ENCODE measurements around the gene UNC5B.

DNA sequence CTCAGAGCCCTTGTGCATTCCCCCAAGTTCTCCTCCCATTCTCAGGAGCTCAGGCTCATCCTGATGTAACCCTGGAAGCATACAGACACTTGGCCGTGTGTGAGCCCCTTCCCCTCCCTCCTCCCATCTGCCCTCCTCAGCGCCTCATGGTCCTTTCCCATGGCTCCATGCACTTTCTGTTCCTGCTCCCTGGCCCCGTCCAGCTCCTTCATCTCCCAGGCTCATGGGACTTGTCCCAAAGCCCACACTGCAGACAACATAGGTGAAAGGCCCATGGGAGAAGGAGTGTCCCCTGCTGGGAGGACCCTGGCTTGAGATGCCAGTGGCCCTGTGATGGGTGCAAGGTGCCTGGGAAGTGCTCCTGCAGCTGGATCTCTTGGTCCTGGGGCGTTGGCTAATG is 82.5 kb downstream of the UNC5B start:
- TF ChIP-seq, protein P1, sequence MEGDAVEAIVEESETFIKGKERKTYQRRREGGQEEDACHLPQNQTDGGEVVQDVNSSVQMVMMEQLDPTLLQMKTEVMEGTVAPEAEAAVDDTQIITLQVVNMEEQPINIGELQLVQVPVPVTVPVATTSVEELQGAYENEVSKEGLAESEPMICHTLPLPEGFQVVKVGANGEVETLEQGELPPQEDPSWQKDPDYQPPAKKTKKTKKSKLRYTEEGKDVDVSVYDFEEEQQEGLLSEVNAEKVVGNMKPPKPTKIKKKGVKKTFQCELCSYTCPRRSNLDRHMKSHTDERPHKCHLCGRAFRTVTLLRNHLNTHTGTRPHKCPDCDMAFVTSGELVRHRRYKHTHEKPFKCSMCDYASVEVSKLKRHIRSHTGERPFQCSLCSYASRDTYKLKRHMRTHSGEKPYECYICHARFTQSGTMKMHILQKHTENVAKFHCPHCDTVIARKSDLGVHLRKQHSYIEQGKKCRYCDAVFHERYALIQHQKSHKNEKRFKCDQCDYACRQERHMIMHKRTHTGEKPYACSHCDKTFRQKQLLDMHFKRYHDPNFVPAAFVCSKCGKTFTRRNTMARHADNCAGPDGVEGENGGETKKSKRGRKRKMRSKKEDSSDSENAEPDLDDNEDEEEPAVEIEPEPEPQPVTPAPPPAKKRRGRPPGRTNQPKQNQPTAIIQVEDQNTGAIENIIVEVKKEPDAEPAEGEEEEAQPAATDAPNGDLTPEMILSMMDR (optimal IDR thresholded peaks at IDR 0.05 in 1 of 3, IDR thresholded peaks at IDR 0.05 in 1 of 3, conservative IDR thresholded peaks at IDR 0.05 in 1 of 3; ENCODE audit: extremely low read depth in 1 of 3, insufficient read depth in 2 of 3, low read length in 3 of 3): no peak
- TF ChIP-seq EZH2 (IDR thresholded peaks at IDR 0.05; ENCODE audit: low read length): no peak
